Effector CD8-positive, alpha-beta T cell (primary cell): ENCODE measurements around the gene NLGN2.

Source experiments
- DNase-seq: peaks from one replicate; lab custom pipeline; 2025; lab: John Stamatoyannopoulos, UW

Gene NLGN2

DNA sequence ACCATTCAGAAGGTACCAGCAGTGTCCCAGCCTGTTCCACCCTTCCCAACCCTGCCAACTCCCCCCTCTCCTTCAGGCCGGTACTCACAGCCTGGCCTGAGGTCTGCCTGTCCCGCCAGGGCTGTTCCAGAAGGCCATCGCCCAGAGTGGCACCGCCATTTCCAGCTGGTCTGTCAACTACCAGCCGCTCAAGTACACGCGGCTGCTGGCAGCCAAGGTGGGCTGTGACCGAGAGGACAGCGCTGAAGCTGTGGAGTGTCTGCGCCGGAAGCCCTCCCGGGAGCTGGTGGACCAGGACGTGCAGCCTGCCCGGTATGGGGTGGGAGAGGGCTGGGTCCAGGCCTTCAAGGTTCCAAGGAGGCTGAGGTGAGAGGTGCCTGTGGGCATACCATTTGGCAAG is 7.2 kb downstream of the NLGN2 start:
- DNase-seq = no peak

GRCh38 chr17:7415784-7416183 is 8.1 kb downstream of the NLGN2 start:
- DNase-seq = no peak

GRCh38 chr17:7416323-7416722 is 8.7 kb downstream of the NLGN2 start:
- DNase-seq = no peak

DNA sequence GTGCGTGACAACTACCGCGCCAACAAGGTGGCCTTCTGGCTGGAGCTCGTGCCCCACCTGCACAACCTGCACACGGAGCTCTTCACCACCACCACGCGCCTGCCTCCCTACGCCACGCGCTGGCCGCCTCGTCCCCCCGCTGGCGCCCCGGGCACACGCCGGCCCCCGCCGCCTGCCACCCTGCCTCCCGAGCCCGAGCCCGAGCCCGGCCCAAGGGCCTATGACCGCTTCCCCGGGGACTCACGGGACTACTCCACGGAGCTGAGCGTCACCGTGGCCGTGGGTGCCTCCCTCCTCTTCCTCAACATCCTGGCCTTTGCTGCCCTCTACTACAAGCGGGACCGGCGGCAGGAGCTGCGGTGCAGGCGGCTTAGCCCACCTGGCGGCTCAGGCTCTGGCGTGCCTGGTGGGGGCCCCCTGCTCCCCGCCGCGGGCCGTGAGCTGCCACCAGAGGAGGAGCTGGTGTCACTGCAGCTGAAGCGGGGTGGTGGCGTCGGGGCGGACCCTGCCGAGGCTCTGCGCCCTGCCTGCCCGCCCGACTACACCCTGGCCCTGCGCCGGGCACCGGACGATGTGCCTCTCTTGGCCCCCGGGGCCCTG is 9.5 kb downstream of the NLGN2 start:
- DNase-seq = no peak

GRCh38 chr17:7418472-7419152 is 11.0 kb downstream of the NLGN2 start:
- DNase-seq = no peak

DNA sequence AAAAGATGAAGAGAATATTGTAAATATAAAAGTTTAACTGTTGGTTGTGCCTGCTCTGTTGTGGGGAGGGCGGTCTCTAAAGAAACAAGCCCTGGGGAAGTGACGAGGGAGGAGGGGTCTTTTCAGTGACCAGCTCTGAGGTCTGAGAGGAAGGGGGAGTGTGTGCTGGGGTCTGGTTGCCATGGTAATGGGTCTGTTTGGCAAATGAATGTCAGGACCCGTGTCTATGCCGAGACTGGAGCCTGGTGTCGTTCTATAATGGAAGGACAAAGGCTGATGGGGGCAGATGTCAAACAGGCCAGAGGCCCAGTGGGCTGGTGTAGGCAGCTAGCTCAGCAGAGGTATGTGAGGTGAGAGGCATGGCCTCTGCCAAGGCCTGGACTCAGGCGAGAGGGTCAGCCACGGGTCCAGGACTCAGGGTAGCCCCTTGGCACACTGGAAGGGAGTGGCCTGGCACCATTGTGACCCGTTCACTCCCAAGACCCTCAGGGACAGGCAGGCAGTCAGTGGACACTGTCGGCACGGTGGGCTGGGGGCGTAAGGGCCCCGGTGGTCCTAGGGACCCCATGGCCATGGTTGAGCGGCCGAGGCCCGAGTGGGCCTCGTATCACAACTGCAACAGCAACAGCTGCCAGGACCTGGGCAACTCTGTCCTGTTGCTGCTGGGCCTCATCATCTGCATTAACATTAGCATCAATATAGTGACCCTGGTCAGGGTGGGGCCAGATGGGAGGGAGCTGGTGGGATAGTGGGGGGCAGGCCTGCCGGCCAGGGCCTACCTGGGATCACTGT is 12.4 kb downstream of the NLGN2 start, which contains the start of gene SPEM1:
TSS of gene SPEM1 (plus strand) at position 506 of the 792 bp plus-strand sequence. CDS start at position 567, 61 bp downstream.
- no peak for DNase-seq

GRCh38 chr17:7421186-7421585 is 13.5 kb downstream of the NLGN2 start:
- no peak for DNase-seq

DNA sequence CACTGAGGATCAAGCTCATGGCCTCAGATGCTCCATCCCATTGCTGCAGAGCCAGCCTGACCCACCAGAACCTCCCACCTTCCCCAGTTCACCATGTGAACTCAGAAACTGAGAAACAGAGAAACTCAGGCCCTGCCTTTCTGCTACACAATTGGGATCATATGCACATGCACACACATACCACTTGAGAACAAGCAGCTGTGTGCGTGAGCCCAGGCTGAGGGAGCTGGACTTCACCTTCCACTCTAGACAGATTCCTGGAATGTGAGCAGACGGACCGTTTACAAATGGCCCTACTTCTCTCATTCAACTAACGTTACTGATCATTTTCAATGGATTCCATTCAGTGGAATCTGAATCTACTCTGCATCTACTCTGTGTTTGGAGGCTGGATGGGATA is 16.0 kb downstream of the NLGN2 start:
- DNase-seq = no peak

- DNase-seq = no peak
Measured at GRCh38 chr17:7425316-7425715, 17.7 kb downstream of the NLGN2 start, which contains the start of gene SPEM2. Gene SPEM2 (plus strand): TSS chr17:7425616. CDS start chr17:7425689, 73 bp downstream.

DNA sequence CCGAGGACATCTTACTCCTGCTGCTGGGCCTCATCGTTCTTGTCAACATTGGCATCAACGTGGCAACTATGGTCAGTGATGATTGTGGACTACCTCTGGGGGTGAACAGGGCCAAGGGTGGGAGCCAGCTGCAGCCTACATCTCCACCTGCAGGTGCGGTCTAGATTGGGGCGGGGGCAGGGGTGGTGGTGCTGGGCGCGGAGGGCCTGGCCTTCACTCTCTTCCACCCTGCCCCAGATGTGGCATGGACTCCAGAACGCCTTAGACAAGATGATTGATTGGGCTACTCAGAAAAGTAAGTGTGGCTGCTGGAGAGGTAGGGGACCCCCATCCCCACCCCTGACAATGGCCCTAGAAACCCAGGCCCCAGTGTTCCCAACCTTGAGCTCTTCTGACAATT is 18.1 kb downstream of the NLGN2 start:
- no peak for DNase-seq

DNA sequence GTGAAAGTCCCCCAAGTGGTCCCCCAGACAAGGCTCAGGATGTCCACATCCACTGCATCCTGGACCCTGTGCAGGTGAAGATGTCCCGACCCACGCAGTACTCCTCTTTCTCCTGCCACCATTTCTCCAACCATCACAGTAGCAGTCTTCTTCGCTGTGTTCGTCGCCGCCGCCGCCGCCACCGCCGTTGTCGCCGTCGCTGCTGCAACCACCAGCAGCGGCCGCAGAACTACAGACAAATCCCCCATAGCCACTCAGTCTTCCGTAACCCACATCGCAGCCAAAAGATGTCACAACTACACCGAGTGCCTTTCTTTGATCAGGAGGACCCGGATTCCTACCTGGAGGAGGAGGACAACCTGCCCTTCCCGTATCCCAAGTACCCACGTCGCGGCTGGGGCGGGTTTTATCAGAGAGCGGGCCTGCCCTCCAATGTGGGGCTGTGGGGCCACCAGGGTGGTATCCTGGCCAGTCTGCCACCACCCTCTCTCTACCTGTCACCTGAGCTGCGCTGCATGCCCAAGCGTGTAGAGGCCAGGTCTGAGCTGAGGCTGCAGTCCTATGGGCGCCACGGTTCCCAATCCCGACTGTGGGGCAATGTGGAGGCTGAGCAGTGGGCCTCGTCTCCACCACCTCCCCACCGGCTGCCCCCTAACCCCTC is 18.7 kb downstream of the NLGN2 start:
- no peak for DNase-seq

DNA sequence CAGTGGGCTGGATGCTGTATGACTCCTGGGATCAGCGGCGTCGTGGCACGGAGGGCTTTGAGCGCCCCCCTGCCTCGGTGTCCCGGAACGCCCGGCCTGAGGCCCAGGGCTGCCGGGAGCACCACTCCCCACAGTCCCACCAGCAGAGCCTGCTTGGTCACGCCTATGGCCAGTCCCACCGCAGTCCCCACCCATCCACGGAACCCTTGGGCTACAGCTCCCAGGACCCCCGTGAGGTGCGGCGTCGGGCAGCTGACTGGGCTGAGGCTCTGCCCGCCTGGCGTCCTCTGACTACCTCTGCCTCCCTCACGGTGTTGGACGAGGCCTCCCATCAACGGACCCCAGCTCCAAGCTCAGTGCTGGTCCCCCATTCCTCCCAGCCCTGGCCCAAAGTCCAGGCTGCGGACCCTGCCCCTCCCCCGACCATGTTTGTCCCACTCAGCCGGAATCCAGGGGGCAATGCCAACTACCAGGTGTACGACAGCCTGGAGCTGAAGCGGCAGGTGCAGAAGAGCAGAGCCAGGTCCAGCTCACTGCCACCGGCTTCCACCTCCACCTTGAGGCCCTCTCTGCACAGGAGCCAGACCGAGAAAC is 19.3 kb downstream of the NLGN2 start:
- DNase-seq = no peak

DNA sequence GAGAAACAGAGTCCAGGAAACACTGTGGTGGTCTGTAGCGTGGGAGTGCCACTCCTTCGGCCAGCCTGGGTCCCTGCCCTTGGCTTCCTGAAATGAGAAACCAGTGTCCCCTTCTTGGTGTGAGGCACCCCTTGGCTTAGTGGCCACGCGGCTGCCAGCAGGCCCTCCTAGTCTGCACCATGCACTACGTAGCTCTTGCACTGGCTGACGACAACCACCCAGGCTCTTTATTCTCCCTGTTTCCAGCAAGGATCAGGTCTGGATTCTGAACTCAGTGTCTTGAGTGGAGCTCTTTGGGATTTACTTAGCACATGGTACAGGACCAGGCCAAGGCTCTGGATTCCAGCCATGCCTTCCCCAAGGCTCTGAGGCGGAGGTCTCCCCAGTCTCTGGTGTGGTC is 19.9 kb downstream of the NLGN2 start:
- DNase-seq = no peak

DNA sequence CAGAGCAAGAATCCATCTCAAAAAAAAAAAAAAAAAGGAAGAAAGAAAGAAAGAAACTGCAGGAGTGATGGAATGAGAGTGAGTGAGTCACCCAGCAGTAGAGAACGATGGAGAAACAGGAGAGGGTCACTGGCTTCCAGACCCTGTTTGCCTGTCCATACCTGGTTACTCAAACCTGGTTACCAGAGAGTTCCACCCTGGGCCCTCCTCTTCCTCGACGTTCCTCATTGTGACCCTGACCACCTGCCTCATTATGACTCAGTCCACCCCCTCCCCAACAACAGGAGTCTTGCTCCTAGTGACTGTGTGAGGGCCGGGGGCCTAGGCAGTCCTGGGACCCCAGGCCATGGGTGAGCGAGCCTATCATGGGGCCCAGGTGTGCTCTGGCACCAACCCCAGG is 20.9 kb downstream of the NLGN2 start, which contains the start of gene SPEM3:
TSS of gene SPEM3 (plus strand) at position 301 of the 400 bp plus-strand sequence. CDS start at position 347, 46 bp downstream.
- no peak for DNase-seq

- no peak for DNase-seq
Measured at GRCh38 chr17:7429722-7430121, 22.1 kb downstream of the NLGN2 start.

DNA sequence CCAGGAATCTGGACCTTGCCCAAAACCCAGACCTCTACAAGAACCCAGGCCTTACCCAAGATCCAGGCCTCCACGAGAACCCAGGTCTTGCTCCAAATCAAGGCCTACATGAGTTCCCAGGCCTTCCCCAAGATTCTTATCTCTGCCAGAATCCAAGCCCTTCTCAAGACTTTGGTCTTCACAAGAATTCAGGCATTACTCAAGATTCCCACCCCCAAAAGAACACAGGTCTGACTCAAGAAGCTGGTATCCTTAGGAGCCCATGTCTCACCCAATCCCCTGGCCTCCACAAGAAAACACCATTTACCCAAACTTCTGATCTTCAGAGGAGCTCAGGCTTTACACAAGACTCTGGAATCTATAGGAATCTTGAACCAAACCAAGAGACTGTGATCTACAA is 23.6 kb downstream of the NLGN2 start:
- DNase-seq = no peak

DNA sequence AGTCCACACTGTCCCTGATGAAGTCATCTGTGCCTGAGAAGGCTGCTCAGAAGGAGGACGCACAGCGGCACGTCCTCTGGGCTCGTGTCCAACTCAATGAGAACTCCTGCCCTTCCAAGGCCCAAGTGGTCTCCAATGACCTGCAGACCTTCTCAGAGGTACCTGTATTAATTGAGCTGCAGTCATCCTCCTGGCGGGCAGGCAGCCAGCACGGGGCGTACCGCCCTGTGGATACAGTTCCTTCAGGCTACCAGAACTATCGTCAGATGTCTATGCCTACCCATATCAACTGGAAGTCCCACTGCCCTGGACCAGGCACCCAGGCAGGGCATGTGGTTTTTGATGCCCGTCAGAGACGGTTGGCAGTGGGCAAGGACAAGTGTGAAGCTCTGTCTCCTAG is 24.7 kb downstream of the NLGN2 start:
- DNase-seq = no peak

DNA sequence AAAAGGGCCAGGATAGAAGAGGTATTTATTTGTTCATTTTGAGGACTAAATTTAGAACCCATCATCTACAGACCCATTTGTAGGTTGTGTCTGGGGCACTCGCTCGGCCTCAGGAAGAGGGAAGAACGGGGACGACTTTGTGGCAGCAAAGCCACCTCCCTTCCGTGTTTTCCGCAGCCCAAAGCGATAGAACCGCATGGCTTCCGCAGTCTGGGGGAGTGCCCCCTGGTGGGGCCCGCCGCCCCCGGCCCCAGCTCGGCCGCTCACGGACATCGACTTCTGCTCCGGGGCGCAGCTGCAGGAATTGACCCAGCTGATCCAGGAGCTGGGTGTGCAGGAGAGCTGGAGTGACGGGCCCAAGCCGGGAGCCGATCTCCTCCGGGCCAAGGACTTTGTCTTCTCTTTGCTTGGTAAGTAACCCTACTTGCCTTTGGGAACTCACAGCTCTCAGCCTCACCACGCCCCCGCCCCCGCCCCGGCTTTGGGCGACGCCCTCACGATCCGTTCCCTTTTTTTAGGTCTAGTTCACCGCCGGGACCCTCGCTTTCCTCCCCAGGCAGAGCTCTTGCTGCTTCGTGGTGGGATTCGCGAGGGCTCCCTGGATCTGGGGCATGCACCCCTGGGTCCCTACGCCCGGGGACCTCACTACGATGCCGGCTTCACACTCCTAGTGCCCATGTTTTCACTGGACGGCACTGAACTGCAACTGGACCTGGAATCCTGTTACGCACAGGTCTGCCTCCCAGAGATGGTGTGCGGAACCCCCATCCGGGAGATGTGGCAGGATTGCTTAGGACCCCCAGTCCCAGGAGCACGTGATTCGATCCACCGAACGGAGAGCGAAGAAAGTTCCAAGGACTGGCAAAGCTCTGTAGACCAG is 28.3 kb downstream of the NLGN2 start:
- peak; percentile 43 for DNase-seq

GRCh38 chr17:7436556-7437368 is 29.1 kb downstream of the NLGN2 start:
- peak; percentile 54 for DNase-seq

DNA sequence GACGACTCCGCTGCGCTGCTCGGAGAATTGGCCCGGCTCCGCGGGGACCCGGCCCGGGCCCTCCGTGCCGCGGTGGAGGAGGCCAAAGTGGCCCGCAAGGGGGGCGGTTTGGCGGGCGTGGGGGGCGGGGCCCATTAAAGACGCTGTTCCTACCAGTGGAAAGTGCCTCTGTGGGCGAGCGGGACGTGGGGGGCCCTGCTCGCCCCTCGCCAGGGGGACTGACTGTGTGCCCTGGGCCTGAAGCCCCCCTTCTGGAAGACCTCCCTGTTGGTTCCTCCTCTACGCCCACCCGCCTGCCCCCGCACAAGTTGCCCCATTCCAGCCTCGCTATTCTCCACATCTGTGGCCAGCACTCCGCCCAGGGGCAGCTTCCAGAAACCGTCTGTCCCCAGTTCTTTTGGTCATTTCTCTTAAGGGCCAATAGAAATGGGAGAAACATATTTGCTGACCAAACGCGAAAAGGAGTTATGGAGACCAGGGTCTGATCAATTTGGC is 29.8 kb downstream of the NLGN2 start:
- no peak for DNase-seq
